Measurements from ENCODE around the gene ANK3. TPM values are rescaled to one million over a fixed set of nuclear protein-coding genes. Genes with fewer than 3 reads are reported as not detected.

The ANK3 gene
- total RNA-seq, 1 donor from 2014 or later = 4.0 TPM

DNA sequence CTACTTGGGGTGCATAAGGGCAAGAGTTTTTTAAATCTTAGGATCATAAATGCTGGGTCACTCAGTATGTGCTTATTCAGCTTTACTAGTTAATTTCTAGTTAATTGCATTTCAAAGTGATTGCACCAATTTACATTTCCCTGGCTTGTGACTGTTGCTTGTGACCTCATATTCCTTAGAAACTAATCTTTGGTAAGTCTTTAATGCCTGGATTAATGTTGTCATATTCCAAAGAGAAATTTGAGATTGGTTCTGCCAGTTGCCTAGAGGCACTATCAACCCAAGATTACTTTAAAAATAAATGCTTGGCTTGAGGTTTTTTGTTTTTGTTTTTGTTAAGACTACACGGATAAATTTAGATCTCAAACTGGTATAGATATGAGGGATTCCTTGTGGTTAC lies 103.1 kb downstream of the ANK3 start:
- peaks cover 34% of the 10 kb centered on the region for H3K4me1 Mint-ChIP-seq
- no peaks in the 10 kb centered on the region for H3K36me3 Mint-ChIP-seq (ENCODE audit: low read depth)
- intact Hi-C loops (cut with micrococcal nuclease) = no loop called here
- no peak overlapping the region for H3K4me3 Mint-ChIP-seq
- no peaks in the 10 kb centered on the region for H3K27me3 Mint-ChIP-seq
- TF ChIP-seq, protein P1, sequence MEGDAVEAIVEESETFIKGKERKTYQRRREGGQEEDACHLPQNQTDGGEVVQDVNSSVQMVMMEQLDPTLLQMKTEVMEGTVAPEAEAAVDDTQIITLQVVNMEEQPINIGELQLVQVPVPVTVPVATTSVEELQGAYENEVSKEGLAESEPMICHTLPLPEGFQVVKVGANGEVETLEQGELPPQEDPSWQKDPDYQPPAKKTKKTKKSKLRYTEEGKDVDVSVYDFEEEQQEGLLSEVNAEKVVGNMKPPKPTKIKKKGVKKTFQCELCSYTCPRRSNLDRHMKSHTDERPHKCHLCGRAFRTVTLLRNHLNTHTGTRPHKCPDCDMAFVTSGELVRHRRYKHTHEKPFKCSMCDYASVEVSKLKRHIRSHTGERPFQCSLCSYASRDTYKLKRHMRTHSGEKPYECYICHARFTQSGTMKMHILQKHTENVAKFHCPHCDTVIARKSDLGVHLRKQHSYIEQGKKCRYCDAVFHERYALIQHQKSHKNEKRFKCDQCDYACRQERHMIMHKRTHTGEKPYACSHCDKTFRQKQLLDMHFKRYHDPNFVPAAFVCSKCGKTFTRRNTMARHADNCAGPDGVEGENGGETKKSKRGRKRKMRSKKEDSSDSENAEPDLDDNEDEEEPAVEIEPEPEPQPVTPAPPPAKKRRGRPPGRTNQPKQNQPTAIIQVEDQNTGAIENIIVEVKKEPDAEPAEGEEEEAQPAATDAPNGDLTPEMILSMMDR (IDR thresholded peaks at IDR 0.05) = no peak
- ChIA-PET POLR2A (no interaction called here), CTCF (no interaction called here)
- H3K27ac Mint-ChIP-seq = no peak overlapping the region
- DNase-seq = no peak
- ATAC-seq (ENCODE audit: low read depth) = no peak
- H3K9me3 Mint-ChIP-seq = no peaks in the 10 kb centered on the region

DNA sequence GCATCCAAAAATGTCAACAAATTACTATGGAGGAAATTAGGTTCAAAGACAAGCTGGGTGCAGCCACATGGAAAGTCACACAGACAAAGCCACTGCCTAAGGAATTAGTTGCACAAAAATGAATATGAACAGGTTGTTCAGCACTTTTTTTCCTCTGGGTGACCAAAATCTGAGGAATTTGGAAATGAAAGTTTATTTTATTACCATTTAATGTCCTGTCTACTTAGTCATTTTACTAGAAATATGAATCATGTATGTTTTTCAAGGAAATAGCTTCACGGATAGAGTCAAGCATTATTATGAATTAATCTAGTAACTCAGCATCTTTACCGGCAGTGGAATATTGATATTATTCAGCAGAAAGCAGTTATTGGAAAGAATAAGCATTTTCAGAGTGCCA lies 106.3 kb downstream of the ANK3 start:
- CTCF ChIA-PET = interaction anchor here (1.1 kb wide), 1 partner anchor 46 kb away, joined by 3 read pairs; no protein-coding TSS in a partner anchor
- Mint-ChIP-seq H3K36me3 (ENCODE audit: low read depth) (no peaks in the 10 kb centered on the region), H3K9me3 (no peaks in the 10 kb centered on the region), H3K4me1 (peaks cover 34% of the 10 kb centered on the region), H3K4me3 (no peak overlapping the region), H3K27me3 (no peaks in the 10 kb centered on the region), H3K27ac (no peak overlapping the region)
- TF ChIP-seq, protein P1 (IDR thresholded peaks at IDR 0.05) = no peak
- POLR2A ChIA-PET = no interaction called here
- ATAC-seq (ENCODE audit: low read depth) = no peak
- intact Hi-C loops (cut with micrococcal nuclease) = loop anchor here (2.0 kb wide), 1 partner anchor 47 kb away; no protein-coding TSS in a partner anchor
- no peak for DNase-seq

DNA sequence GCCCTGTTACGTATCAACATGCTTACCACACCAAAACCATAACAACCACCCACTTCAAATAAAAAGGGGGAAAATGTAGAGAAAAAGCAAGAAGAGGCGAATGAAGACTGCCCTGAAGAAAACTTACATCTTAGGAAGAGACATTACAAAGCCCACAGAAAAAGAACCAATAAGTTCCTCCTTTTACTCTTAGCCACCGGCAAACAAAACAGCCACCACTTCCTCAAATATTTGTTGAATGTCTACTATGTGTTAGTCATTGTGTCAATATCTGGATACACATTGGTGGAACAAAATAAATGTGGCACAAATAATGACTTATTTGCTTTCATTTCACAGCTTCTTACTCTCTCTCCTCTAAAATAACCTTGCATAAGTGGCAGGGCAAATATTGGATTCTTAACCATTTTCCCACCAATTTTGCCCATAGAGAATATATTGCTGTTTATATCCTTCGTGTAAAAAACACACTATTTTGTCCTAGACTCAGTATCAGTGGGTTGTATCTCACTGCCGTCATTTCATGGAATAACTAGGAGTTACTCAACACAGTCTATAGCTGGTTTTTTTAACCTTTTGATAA lies 106.8 kb downstream of the ANK3 start:
- TF ChIP-seq, protein P1 (IDR thresholded peaks at IDR 0.05) = no peak
- Mint-ChIP-seq H3K27ac (peak overlapping the region; percentile 80), H3K4me1 (peaks cover 34% of the 10 kb centered on the region), H3K36me3 (ENCODE audit: low read depth) (no peaks in the 10 kb centered on the region), H3K27me3 (no peaks in the 10 kb centered on the region), H3K4me3 (peak overlapping the region; percentile 72), H3K9me3 (no peaks in the 10 kb centered on the region)
- DNase-seq = no peak
- ChIA-PET CTCF (interaction anchor here (1.1 kb wide), 1 partner anchor 45 kb away, joined by 3 read pairs; no protein-coding TSS in a partner anchor), POLR2A (no interaction called here)
- intact Hi-C loops (cut with micrococcal nuclease) = loop anchor here (2.0 kb wide), 1 partner anchor 46 kb away; no protein-coding TSS in a partner anchor
- peak; percentile 88 for ATAC-seq (ENCODE audit: low read depth)

DNA sequence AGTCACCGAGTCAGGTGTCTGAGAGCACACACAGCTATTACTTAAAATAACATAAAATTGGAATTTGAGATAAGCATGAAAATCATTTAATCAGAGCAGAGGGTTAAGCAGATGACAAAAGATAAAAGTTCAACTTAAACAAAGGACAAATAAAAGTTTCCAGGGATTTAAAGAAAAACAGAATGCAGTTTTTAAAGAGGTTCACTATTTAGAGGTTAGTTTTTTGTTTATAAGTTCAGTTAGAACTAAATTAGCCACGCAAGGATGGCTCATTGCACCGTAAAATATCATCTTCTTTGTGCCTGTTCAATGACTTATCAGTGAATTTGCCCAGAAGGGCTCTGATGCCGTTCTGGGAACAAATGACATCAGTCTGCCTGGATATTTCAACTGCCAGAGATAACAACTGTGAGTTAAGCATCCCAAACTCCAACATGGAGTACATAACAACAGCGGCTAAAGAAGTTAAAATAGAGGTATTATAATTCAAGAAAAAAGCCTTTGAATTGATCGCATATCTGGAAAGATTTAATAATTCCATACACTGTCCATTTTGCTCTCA lies 107.8 kb downstream of the ANK3 start:
- intact Hi-C loops (cut with micrococcal nuclease) = loop anchor here (2.0 kb wide), 1 partner anchor 45 kb away; no protein-coding TSS in a partner anchor
- no peak overlapping the region for H3K27ac Mint-ChIP-seq
- no peak overlapping the region for H3K4me3 Mint-ChIP-seq
- H3K36me3 Mint-ChIP-seq (ENCODE audit: low read depth) = no peaks in the 10 kb centered on the region
- no peaks in the 10 kb centered on the region for H3K9me3 Mint-ChIP-seq
- TF ChIP-seq, protein P1 (IDR thresholded peaks at IDR 0.05) = no peak
- ChIA-PET CTCF (no interaction called here), POLR2A (no interaction called here)
- ATAC-seq (ENCODE audit: low read depth) (no peak), DNase-seq (no peak)
- H3K4me1 Mint-ChIP-seq = peaks cover 34% of the 10 kb centered on the region
- no peaks in the 10 kb centered on the region for H3K27me3 Mint-ChIP-seq

DNA sequence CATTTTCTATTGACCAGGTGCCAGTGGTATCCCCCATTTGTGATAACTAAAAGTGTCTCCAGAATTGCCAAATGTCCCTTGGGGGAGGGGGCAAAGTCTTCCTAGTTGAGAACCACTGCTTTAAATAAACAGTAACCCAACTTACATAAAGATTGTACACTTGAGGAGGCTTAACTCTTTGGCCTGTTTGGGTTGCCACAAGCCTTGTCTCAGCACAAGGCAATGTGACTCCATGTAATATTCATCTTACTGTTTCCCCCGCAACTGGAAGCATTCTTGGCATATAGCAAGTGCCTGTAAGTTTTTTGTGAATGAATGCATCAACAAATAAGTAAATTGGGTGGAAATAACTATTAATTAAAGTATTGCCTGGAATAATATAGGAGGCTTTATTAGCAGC lies 108.3 kb downstream of the ANK3 start:
- no peak overlapping the region for H3K4me3 Mint-ChIP-seq
- ATAC-seq (ENCODE audit: low read depth) (no peak), DNase-seq (no peak)
- intact Hi-C loops (cut with micrococcal nuclease) = no loop called here
- H3K27me3 Mint-ChIP-seq = no peaks in the 10 kb centered on the region
- no peaks in the 10 kb centered on the region for H3K9me3 Mint-ChIP-seq
- CTCF ChIA-PET = no interaction called here
- H3K36me3 Mint-ChIP-seq (ENCODE audit: low read depth) = no peaks in the 10 kb centered on the region
- peaks cover 34% of the 10 kb centered on the region for H3K4me1 Mint-ChIP-seq
- H3K27ac Mint-ChIP-seq = no peak overlapping the region
- TF ChIP-seq, protein P1 (IDR thresholded peaks at IDR 0.05) = no peak
- POLR2A ChIA-PET = no interaction called here

All from activated B cell treated with CpG ODN at 0.5 μM for 24 hours (primary cell).